ENCODE data around the gene SYCP2. TPM values are rescaled to one million over a fixed set of nuclear protein-coding genes. Genes with fewer than 3 reads are reported as not detected.
A peak's percentile ranks its signal among the peaks of the same experiment; 100 is the strongest.

Gene SYCP2
- total RNA-seq, 1 experiment from 2014 or later = 0.70 TPM

GRCh38 chr20:59933849-59934585 lies 580 bp upstream of the SYCP2 start:
- Mint-ChIP-seq H3K27ac (no peak overlapping the region), H3K36me3 (ENCODE audit: insufficient read depth in 1 of 3, low read depth in 3 of 3) (peaks cover 4 to 8% (median 5%) of the 10 kb centered on the region in 3 experiments), H3K27me3 (ENCODE audit: low read depth) (peaks cover 48% of the 10 kb centered on the region), H3K9me3 (peaks cover 5 to 6% of the 10 kb centered on the region in 2 experiments; a peak in 3 of 5 replicates), H3K4me3 (peak overlapping the region; percentile 53 to 79), H3K4me1 (peaks cover 6 to 13% of the 10 kb centered on the region in 2 experiments)
- Histone ChIP-seq H4K91ac (ENCODE audit: insufficient read length, low read depth, low read length) (no peak overlapping the region), H3K4me2 (ENCODE audit: insufficient read depth, insufficient read length, low read length) (peak overlapping the region; percentile 53), H3K23ac (ENCODE audit: insufficient read length, low read depth, low read length) (no peak overlapping the region), H3K79me2 (ENCODE audit: insufficient read depth, low read length) (no peaks in the 10 kb centered on the region), H3K27ac (ENCODE audit: insufficient read length, low read depth, low read length) (no peak overlapping the region), H2BK5ac (ENCODE audit: insufficient read length, low read length) (no peak overlapping the region), H2BK15ac (ENCODE audit: low read depth, low read length) (no peak overlapping the region), H3T11ph (ENCODE audit: low read length) (no peak overlapping the region), H3K4ac (ENCODE audit: low read depth, low read length) (no peak overlapping the region), H3K4me1 (ENCODE audit: insufficient read depth, low read length) (no peaks in the 10 kb centered on the region), H4K20me1 (ENCODE audit: control insufficient read depth, insufficient read depth, insufficient read length) (no peaks in the 10 kb centered on the region), H2AK5ac (ENCODE audit: insufficient read length, low read length) (no peak overlapping the region), H3K14ac (ENCODE audit: insufficient read depth, low read length) (no peak overlapping the region), H3K27me3 (ENCODE audit: insufficient read depth, low read length) (peaks cover 6% of the 10 kb centered on the region; the same call in 1 of the 2 replicates), H2AFZ (ENCODE audit: low read length) (no peak overlapping the region), H4K8ac (replicated peaks; ENCODE audit: insufficient read length, low read depth, low read length) (no peak overlapping the region), H3K23me2 (ENCODE audit: insufficient read length, low read depth, low read length, poor library complexity, severe bottlenecking) (peaks cover 5% of the 10 kb centered on the region), H3K79me1 (ENCODE audit: insufficient read depth, low read depth, low read length, poor library complexity, severe bottlenecking) (no peaks in the 10 kb centered on the region), H3K9me3 (ENCODE audit: control insufficient read depth, low read depth, low read length) (no peaks in the 10 kb centered on the region), H3K56ac (ENCODE audit: insufficient read length, low read depth, low read length) (no peak overlapping the region), H3K9ac (ENCODE audit: extremely low read depth, insufficient read length, low read length) (no peak overlapping the region), H4K5ac (ENCODE audit: insufficient read length, low read depth, low read length) (no peak overlapping the region), H2BK120ac (ENCODE audit: low read depth, low read length, poor library complexity, severe bottlenecking) (no peak overlapping the region), H2BK12ac (ENCODE audit: insufficient read length, low read depth, low read length) (no peak overlapping the region), H3K18ac (ENCODE audit: insufficient read length, low read depth, low read length) (no peak overlapping the region), H2BK20ac (ENCODE audit: low read depth, low read length, poor library complexity, severe bottlenecking) (no peak overlapping the region)
- no CpG with 5 or more reads among the region's 59 CpGs for WGBS (ENCODE audit: extremely low coverage, insufficient read length, low lambda C conversion rate)
- DNase-seq = peak; percentile 84
- peak; percentile 98 for TF ChIP-seq CTCF (conservative IDR thresholded peaks at IDR 0.05)

All from H9 (cell line).